Uterus (tissue), 4 donors: ENCODE results near the gene TNNI3. TPM values are rescaled to one million over a fixed set of nuclear protein-coding genes. Genes with fewer than 3 reads are reported as not detected.
"Not testable (repeated sequence)": the region's sequence is repeated elsewhere in the genome, so short reads cannot be mapped to it uniquely, and the experiment has no call there.

Experiments
- DNase-seq, 2 donors: peaks; one replicate each; pipeline ENCODE4 v3.0.0-alpha.2; 2019 to 2020
- H3K27ac ChIP-seq, 2 donors: fragments of 200-600 bp; sonication (generic); 1 replicate in 1 of 2; 2 replicates in 1 of 2; pipeline ENCODE4 v1.5.1; 2016 to 2018
- H3K27me3 ChIP-seq, 2 donors: fragments of 200-600 bp; sonication (generic); one replicate each; pipeline ENCODE4 v1.5.1; 2018 to 2019; ENCODE audit warnings: control low read depth in 1 of 2
- H3K36me3 ChIP-seq, 2 donors: fragments of 200-600 bp; sonication (generic); one replicate each; pipeline ENCODE4 v1.5.1; 2019; ENCODE audit warnings: control low read depth in 1 of 2
- H3K4me1 ChIP-seq, 2 donors: fragments of 200-600 bp; sonication (generic); one replicate each; pipeline ENCODE4 v1.5.1; 2018 to 2019; ENCODE audit warnings: control low read depth in 1 of 2
- H3K4me3 ChIP-seq, 2 donors: fragments of 200-600 bp; sonication (generic); 1 replicate in 1 of 2; 2 replicates in 1 of 2; pipeline ENCODE4 v1.5.1; 2018 to 2019; ENCODE audit warnings: mild to moderate bottlenecking in 1 of 2
- H3K9me3 ChIP-seq, 2 donors: fragments of 200-600 bp; sonication (generic); one replicate each; pipeline ENCODE4 v1.5.1; 2019; ENCODE audit warnings: control low read depth in 1 of 2
- POLR2A ChIP-seq, 2 donors: fragments of 450-650 bp; IDR thresholded peaks; one replicate each; pipeline ENCODE4 v1.6.1; 2016; ENCODE audit warnings: antibody characterized with exemption in 2 of 2, mild to moderate bottlenecking in 1 of 2, moderate library complexity in 1 of 2
- intact Hi-C: fragments of 100-400 bp; cut with DNase I; formaldehyde crosslinking; loops from one replicate; pipeline ENCODE4 v1.15.1; 2023; ENCODE audit warnings: low total_unique reads
- total RNA-seq, 4 donors: library from RNA; depleted of rRNA in 3 of 4; stranded (reverse); fragments of >200 nt in 3 of 4; gene quantifications; one replicate each; pipeline versions ENCODE4 v1.1.0 to v1.2.4, GENCODE V29; 2014 to 2023
- TF ChIP-seq, protein P1 (sequence below), 4 experiments: fragments of 200-600 bp in 2 of 4; fragments of 450-650 bp in 2 of 4; sonication (generic) in 2 of 4; IDR thresholded peaks; one replicate each; pipeline ENCODE4 v1.5.1; 2016 to 2019; ENCODE audit warnings: antibody characterized with exemption in 4 of 4, mild to moderate bottlenecking in 2 of 4, moderate library complexity in 1 of 4
- donor health status: DM: yes; HTN: yes; CAD: no.

The TNNI3 gene
- total RNA-seq, 4 donors from 2014 or later = 0.55 to 3.3 TPM; not detected in 2

DNA sequence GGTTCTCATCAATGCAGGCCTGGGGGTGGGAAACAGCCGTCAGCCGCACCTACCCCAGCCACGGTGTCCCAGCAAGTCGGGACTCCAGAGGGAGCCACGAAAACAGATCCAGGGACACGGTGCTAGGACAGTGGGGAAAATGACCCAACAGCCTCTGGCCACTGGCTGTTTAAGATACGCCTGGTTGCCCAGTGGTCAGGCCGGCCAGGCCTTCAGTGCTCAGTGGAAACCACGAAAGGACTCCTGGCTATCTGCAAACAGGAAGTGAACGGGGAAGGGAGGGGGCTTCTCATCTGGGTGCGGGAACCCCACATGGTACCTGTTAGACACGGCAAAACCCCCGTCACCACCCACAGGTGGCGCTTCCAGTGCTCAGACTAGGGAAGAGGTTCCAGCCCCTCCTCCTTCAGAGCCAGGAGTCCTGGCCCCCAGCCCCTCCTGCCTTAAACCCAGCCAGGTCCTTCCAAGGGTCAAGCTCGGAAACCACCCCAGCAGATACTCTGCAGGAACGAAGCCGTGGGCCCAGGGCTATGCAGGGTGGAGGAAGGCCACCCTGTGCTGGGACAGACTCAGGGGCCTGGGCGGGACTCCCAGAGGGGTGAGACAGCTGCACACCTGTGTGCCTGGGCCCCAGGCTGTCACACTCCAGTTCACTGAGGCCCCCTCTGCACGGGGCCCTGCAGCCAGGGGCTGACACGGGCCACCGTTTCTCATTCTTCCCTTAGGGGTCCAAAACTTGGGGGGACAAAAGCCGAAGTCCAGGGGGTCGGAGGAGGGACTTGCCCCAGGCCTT, 44.6 kb downstream of the TNNI3 start:
- intact Hi-C loops = loop anchor here (10.0 kb wide), 1 partner anchor 532 kb away; the partner anchor contains the start of genes CCDC106, ZNF580 and ZNF581
- no peaks in the 10 kb centered on the region for H3K27me3 ChIP-seq
- peak overlapping the region; percentile 97 to 100 for H3K27ac ChIP-seq
- no peaks in the 10 kb centered on the region for H3K9me3 ChIP-seq
- DNase-seq = peak; percentile 42 to 47
- H3K4me3 ChIP-seq = peak overlapping the region; percentile 21 to 24
- peaks cover 13 to 38% of the 10 kb centered on the region in 2 donors for H3K4me1 ChIP-seq
- TF ChIP-seq, protein P1, sequence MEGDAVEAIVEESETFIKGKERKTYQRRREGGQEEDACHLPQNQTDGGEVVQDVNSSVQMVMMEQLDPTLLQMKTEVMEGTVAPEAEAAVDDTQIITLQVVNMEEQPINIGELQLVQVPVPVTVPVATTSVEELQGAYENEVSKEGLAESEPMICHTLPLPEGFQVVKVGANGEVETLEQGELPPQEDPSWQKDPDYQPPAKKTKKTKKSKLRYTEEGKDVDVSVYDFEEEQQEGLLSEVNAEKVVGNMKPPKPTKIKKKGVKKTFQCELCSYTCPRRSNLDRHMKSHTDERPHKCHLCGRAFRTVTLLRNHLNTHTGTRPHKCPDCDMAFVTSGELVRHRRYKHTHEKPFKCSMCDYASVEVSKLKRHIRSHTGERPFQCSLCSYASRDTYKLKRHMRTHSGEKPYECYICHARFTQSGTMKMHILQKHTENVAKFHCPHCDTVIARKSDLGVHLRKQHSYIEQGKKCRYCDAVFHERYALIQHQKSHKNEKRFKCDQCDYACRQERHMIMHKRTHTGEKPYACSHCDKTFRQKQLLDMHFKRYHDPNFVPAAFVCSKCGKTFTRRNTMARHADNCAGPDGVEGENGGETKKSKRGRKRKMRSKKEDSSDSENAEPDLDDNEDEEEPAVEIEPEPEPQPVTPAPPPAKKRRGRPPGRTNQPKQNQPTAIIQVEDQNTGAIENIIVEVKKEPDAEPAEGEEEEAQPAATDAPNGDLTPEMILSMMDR (IDR thresholded peaks at IDR 0.05) = no peak
- no peak for TF ChIP-seq POLR2A (IDR thresholded peaks at IDR 0.05)
- H3K36me3 ChIP-seq = no peaks in the 10 kb centered on the region

DNA sequence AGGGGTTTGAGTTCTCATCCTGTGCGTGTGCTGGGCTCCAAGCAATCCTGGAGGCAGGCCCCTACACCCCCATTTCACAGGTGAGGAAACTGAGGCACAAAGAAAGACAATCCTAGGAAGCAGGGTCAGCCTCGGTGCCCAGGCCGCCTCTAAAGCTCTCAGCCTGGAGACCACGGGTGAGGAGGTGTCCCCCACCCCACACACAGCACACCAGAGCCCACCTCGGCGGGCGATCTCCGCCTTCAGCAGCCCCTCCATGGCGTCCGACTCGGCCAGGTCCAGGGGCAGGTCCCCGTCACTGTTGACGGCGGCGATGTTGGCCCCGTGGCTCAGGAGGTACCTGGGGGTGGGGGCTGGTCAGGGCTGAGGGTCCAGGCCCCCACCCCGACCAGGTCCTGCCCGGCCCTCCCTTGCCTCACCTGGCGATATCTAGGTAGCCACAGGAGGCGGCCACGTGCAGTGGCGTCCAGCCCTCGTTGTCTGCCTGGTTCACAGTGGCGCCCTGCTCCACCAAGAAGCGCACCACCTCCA, 45.2 kb downstream of the TNNI3 start:
- Histone ChIP-seq H3K36me3 (no peaks in the 10 kb centered on the region), H3K27me3 (no peaks in the 10 kb centered on the region), H3K9me3 (no peaks in the 10 kb centered on the region), H3K27ac (peak overlapping the region; percentile 97 to 100), H3K4me1 (peaks cover 13 to 38% of the 10 kb centered on the region in 2 donors), H3K4me3 (no peak overlapping the region)
- DNase-seq = no peak
- no peak for TF ChIP-seq POLR2A (IDR thresholded peaks at IDR 0.05)
- TF ChIP-seq, protein P1 (IDR thresholded peaks at IDR 0.05) = no peak
- intact Hi-C loops = loop anchor here (10.0 kb wide), 1 partner anchor 532 kb away; the partner anchor contains the start of genes CCDC106, ZNF580 and ZNF581

DNA sequence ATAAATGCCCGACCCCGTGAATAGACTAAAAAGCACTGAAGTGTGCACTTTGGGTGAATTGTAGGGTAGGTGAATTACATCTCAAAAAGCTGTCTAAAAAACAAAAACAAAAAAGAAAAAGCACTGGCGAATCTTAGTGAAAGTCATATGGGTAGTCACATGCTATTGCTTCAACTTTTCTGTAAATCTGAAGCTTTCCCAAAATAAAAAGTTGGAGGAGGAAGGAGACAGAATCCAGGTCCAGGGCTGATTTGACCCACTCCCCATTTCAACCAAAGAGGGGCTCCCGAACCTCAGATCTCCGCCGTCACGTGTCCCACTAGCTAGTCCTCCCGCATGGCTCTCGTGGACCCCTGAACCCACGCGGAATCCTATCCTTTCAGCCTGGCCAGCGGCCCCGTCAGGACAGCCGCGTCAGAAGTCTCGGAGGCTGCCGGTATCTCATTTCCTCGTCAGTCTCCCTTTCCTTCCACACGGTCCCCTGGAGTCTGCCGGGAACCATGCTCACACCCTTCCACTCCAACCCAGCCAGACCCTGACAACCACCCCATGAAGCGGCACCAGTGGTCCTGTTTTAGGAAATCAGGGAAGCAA, 46.2 kb downstream of the TNNI3 start:
- H3K4me3 ChIP-seq = no peak overlapping the region
- H3K27ac ChIP-seq = peak overlapping the region; percentile 97 to 100

DNA sequence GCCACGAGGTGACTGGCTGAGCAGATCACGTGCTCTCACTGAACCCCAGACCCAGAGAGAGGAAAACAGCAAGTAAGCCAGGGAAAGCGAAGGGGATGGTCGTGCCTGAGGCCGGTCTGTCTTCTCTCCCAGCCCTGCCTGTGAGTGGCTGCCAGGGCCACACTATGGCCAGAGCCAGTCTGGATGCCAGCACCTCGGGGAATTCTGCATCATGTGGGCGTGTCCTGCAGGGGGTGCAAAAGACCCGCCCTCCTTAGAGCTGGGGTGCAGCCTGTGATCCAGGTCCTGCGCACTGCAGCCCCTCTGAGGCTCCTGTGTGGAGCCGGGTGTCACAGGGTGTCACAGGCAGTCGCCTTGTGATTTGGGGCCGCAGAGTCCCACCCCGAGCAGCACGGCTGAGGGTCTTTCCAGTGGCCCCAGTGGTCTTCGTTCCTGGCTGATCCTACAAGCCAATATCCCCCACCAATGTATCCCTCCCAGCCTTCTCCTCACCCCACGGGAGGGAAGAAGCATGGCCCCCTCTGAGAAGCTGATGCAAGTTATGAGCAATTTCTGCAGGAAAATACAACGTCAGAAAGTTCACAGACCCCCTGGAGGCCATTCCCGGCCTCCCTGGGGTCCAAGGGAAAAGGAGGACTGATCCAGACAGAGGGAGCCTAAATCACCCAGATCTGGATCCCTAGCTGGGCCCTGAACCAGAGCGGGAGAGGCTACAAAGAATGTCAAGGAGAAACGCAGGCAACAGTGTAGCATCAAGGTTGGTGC, 47.8 kb downstream of the TNNI3 start:
- H3K27me3 ChIP-seq = no peaks in the 10 kb centered on the region
- H3K36me3 ChIP-seq = no peaks in the 10 kb centered on the region
- H3K27ac ChIP-seq = peak overlapping the region in 1 of 2 donors; percentile 100
- peaks cover 9 to 27% of the 10 kb centered on the region in 2 donors for H3K4me1 ChIP-seq
- no peak for TF ChIP-seq POLR2A (IDR thresholded peaks at IDR 0.05)
- TF ChIP-seq, protein P1 (IDR thresholded peaks at IDR 0.05) = no peak
- peak in 1 of 2 donors; percentile 20 for DNase-seq
- H3K9me3 ChIP-seq = no peaks in the 10 kb centered on the region
- H3K4me3 ChIP-seq = no peak overlapping the region
- intact Hi-C loops = loop anchor here (10.0 kb wide), 1 partner anchor 535 kb away; the partner anchor contains the start of genes CCDC106, ZNF580 and ZNF581

More for the DNA sequence above, 46.2 kb downstream of the TNNI3 start:
- no peaks in the 10 kb centered on the region for H3K27me3 ChIP-seq
- intact Hi-C loops = loop anchor here (10.0 kb wide), 1 partner anchor 533 kb away; the partner anchor contains the start of genes CCDC106, ZNF580 and ZNF581
- no peaks in the 10 kb centered on the region for H3K36me3 ChIP-seq
- peak; percentile 26 to 38 for TF ChIP-seq POLR2A (IDR thresholded peaks at IDR 0.05)
- TF ChIP-seq, protein P1 (IDR thresholded peaks at IDR 0.05) = no peak
- no peaks in the 10 kb centered on the region for H3K9me3 ChIP-seq
- peaks cover 13 to 38% of the 10 kb centered on the region in 2 donors for H3K4me1 ChIP-seq
- DNase-seq = peak in 1 of 2 donors; percentile 44

DNA sequence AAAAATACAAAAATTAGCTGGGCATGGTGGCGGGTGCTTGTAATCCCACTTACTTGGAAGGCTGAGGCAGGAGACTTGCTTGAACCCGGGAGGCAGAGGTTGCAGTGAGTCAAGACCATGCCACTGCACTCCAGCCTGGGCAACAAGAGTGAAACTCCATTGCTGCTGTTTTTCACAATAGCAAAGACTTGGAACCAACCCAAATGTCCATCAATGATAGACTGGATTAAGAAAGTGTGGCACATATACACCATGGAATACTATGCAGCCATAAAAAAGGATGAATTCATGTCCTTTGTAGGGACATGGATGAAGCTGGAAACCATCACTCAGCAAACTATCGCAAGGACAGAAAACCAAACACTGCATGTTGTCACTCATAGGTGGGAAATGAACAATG, 50.3 kb downstream of the TNNI3 start:
- H3K9me3 ChIP-seq, H3K4me3 ChIP-seq, H3K27me3 ChIP-seq, H3K27ac ChIP-seq, H3K4me1 ChIP-seq, intact Hi-C loops, DNase-seq, H3K36me3 ChIP-seq: not testable (repeated sequence)
